NCI-H1436 treated with DMSO at 0.1 percent for 48 hours (cell line): ENCODE measurements around the gene GRHPR.
"Not testable (repeated sequence)": the region's sequence is repeated elsewhere in the genome, so short reads cannot be mapped to it uniquely, and the experiment has no call there.

Experiments used
- DNase-seq: peaks from one replicate; lab custom pipeline; 2025; lab: John Stamatoyannopoulos, UW

Gene GRHPR

GRCh38 chr9:37421914-37422288 is 595 bp upstream of the GRHPR start:
- DNase-seq = no peak

GRCh38 chr9:37423508-37423907 is 1.0 kb downstream of the GRHPR start:
- no peak for DNase-seq

- no peak for DNase-seq
Measured at GRCh38 chr9:37424204-37424685, 1.7 kb downstream of the GRHPR start.

GRCh38 chr9:37424686-37425297 is 2.3 kb downstream of the GRHPR start:
- no peak for DNase-seq

GRCh38 chr9:37425298-37425752 is 2.8 kb downstream of the GRHPR start:
- DNase-seq = no peak

- not testable (repeated sequence) for DNase-seq
Measured at GRCh38 chr9:37426431-37426830, 3.9 kb downstream of the GRHPR start.

GRCh38 chr9:37426846-37427245 is 4.3 kb downstream of the GRHPR start:
- no peak for DNase-seq

GRCh38 chr9:37428345-37428744 is 5.8 kb downstream of the GRHPR start:
- DNase-seq = no peak

- no peak for DNase-seq
Measured at GRCh38 chr9:37429441-37430285, 7.2 kb downstream of the GRHPR start.

- no peak for DNase-seq
Measured at GRCh38 chr9:37430841-37431597, 8.5 kb downstream of the GRHPR start.

- no peak for DNase-seq
Measured at GRCh38 chr9:37432020-37432419, 9.5 kb downstream of the GRHPR start.

- DNase-seq = no peak
Measured at GRCh38 chr9:37433867-37434371, 11.4 kb downstream of the GRHPR start.

GRCh38 chr9:37436540-37436939 is 14.0 kb downstream of the GRHPR start:
- no peak for DNase-seq

GRCh38 chr9:37437010-37437409 is 14.5 kb downstream of the GRHPR start:
- no peak for DNase-seq

- no peak for DNase-seq
Measured at GRCh38 chr9:37437621-37438020, 15.1 kb downstream of the GRHPR start.

- DNase-seq = no peak
Measured at GRCh38 chr9:37438359-37438758, 15.9 kb downstream of the GRHPR start.

GRCh38 chr9:37441776-37442370 is 19.4 kb downstream of the GRHPR start:
- DNase-seq = no peak

GRCh38 chr9:37442556-37442955 is 20.1 kb downstream of the GRHPR start:
- DNase-seq = no peak

- no peak for DNase-seq
Measured at GRCh38 chr9:37443566-37443965, 21.1 kb downstream of the GRHPR start.

GRCh38 chr9:37444890-37445289 is 22.4 kb downstream of the GRHPR start:
- DNase-seq = no peak

GRCh38 chr9:37445832-37446231 is 23.3 kb downstream of the GRHPR start:
- no peak for DNase-seq

- no peak for DNase-seq
Measured at GRCh38 chr9:37446401-37446800, 23.9 kb downstream of the GRHPR start.
